GM21360 (cell line): Measurements from ENCODE around the gene LRIG1.

Experiments used
- ATAC-seq: cut with Tn5 transposase; IDR thresholded peaks from one replicate; pipeline ENCODE4 v1.9.1; 2021; ENCODE audit warnings: mild to moderate bottlenecking, moderate library complexity; ENCODE audit not compliant: unreplicated experiment

LRIG1 gene

GRCh38 chr3:66473181-66473580, 27.6 kb downstream of the LRIG1 start:
- ATAC-seq = no peak

- ATAC-seq = peak; percentile 54
These were observed 28.3 kb downstream of the LRIG1 start for GRCh38 chr3:66472313-66473134.

GRCh38 chr3:66470956-66471686, 29.7 kb downstream of the LRIG1 start:
- no peak for ATAC-seq

GRCh38 chr3:66470285-66470684, 30.5 kb downstream of the LRIG1 start:
- no peak for ATAC-seq

GRCh38 chr3:66469220-66469640, 31.6 kb downstream of the LRIG1 start:
- ATAC-seq = peak; percentile 77

- no peak for ATAC-seq
These were observed 32.7 kb downstream of the LRIG1 start for GRCh38 chr3:66467996-66468735.

- no peak for ATAC-seq
These were observed 34.1 kb downstream of the LRIG1 start for GRCh38 chr3:66466606-66467270.

- no peak for ATAC-seq
These were observed 35.2 kb downstream of the LRIG1 start for GRCh38 chr3:66465587-66465986.

GRCh38 chr3:66465034-66465433, 35.8 kb downstream of the LRIG1 start:
- ATAC-seq = no peak

- no peak for ATAC-seq
These were observed 36.3 kb downstream of the LRIG1 start for GRCh38 chr3:66464512-66464894.

GRCh38 chr3:66463730-66464511, 36.9 kb downstream of the LRIG1 start:
- no peak for ATAC-seq

GRCh38 chr3:66463054-66463631, 37.7 kb downstream of the LRIG1 start:
- ATAC-seq = no peak

- ATAC-seq = no peak
These were observed 43.6 kb downstream of the LRIG1 start for GRCh38 chr3:66457252-66457651.

GRCh38 chr3:66456711-66457173, 44.1 kb downstream of the LRIG1 start:
- no peak for ATAC-seq

- no peak for ATAC-seq
These were observed 46.4 kb downstream of the LRIG1 start for GRCh38 chr3:66454464-66454859.

- no peak for ATAC-seq
These were observed 47.0 kb downstream of the LRIG1 start for GRCh38 chr3:66453651-66454463.

- no peak for ATAC-seq
These were observed 48.4 kb downstream of the LRIG1 start for GRCh38 chr3:66452303-66453011.

- ATAC-seq = no peak
These were observed 49.1 kb downstream of the LRIG1 start for GRCh38 chr3:66451766-66452165.
